Endothelial cell of hepatic sinusoid (primary cell): ENCODE results near the gene ADAM8.
"Not testable (repeated sequence)": the region's sequence is repeated elsewhere in the genome, so short reads cannot be mapped to it uniquely, and the experiment has no call there.

ENCODE experiments used
- in situ Hi-C: cut with HindIII; loops from 2 replicates; pipeline ENCODE4 v1.10.0; 2017; ENCODE audit warnings: low sequenced_read_pairs

The ADAM8 gene

DNA sequence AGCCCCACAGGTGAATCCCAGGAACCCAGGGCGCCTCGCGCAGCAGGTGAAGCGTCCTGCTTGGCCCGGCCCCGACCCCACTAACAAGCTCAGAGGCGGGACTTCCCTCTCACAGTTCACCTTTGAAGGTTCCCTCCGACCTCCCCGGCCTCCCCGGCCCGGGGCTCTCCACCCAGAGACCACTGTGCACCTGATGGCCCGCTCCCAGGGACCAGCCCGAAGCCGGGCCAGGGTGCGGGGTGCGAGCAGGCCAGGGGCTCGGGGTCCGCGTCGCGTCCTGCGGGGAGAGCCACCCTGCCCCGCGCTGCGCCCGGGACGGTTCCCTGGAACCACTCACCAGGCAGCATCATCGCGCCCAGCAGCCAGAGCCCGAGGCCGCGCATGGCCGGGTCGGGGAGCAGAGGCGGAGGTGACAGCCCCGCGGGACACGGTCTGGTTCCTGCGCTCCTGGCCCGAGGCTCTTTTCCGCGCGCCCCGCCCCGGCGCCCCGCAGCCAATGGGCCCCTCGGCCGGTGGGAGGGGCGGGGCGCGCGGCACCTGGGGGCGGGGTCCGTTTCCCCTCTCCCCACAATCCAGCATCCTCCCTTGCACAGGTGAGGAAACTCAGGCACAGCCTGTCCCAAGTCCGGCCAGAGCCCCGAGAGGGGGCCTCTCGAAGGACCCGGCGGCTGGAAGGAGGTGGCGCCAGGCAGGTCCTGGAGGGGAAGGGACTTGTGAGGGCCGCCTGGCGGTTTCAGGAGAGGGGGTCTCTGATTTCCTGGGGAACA, at the start of gene ADAM8:
Gene ADAM8 (minus strand): TSS at position 434 of the 767 bp plus-strand sequence. CDS start 51 bp downstream, at position 383.
- in situ Hi-C loops: no loop called here

GRCh38 chr10:133326223-133326551, 49.5 kb upstream of the ADAM8 start:
- in situ Hi-C loops: no loop called here

- in situ Hi-C loops: no loop called here
These were observed 49.0 kb upstream of the ADAM8 start for GRCh38 chr10:133325440-133326222.

GRCh38 chr10:133324857-133325260, 48.2 kb upstream of the ADAM8 start:
- in situ Hi-C loops: no loop called here

GRCh38 chr10:133324198-133324792, 47.6 kb upstream of the ADAM8 start:
- in situ Hi-C loops: no loop called here

GRCh38 chr10:133322064-133322709, 45.5 kb upstream of the ADAM8 start:
- in situ Hi-C loops: not testable (repeated sequence)

- in situ Hi-C loops: not testable (repeated sequence)
These were observed 44.3 kb upstream of the ADAM8 start for GRCh38 chr10:133320852-133321422.

DNA sequence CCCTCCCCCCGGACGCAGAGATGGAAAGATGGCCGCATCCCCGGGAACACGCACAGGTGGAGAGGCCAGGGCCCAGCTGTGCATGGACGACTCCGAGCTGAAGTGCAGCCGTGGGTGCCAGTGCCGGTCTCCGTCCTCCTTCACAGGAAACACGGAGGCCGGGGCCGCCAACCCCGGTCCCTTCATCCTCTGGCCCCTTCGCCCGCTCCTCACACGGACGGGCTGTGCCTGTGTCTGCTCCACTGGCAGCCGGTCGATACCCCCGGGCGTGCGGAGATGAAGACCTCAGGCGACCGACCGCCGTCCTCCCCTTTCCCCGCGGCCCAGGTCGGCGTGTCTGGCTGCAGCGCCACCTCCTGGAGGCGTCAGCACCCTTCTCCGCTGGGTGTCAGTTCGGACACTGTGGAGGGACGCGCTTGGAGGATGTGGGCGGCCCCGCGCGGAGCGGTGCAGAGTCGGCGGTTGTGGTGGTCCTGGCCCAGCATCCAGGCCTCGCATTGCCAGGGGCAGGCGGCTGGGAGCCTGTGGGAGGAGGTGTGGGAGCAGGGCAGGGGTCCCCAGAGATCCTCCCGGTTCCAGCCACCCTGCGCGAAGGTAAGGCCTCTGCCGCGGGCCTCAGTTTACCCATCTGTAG, 41.9 kb upstream of the ADAM8 start:
- in situ Hi-C loops: no loop called here

GRCh38 chr10:133316732-133317131, 40.1 kb upstream of the ADAM8 start:
- in situ Hi-C loops: no loop called here

DNA sequence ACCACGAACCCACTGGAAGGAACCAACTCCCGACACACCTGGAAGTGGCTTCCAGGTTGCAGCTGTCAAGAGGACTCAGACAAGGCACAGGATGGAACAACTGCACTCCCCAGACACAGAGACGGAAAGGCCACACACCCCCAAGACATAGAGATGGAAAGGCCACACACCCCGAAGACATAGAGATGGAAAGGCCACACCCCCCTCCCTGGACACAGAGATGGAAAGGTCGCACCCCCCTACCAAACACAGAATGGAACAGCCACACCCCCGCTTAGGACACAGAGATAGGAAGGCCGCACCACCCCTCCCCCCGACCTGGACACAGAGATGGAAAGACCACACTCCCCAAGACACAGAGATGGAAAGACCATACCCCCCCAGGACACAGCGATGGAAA, 39.6 kb upstream of the ADAM8 start:
- in situ Hi-C loops: no loop called here

- in situ Hi-C loops: no loop called here
These were observed 39.2 kb upstream of the ADAM8 start for GRCh38 chr10:133315847-133316246.

DNA sequence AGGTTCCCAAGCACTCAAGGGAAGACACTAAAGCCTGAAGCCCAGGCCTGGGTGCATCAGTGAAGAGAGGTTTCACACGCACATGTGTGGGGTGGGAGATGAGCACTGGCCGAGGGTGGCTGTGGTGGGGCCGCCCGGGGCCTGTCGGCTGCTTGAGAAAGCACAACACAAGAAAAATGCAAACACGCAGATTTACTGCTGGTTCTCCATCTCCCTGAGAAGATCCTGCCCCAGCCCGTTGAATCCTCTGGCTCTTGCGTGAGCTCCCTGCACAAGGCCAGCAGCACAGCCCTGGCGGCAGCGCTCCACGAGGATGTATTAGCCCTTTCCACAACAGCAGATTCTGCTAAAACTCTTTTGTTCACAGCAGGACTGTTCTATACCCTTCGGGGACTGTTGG, 38.2 kb upstream of the ADAM8 start:
- in situ Hi-C loops: no loop called here

DNA sequence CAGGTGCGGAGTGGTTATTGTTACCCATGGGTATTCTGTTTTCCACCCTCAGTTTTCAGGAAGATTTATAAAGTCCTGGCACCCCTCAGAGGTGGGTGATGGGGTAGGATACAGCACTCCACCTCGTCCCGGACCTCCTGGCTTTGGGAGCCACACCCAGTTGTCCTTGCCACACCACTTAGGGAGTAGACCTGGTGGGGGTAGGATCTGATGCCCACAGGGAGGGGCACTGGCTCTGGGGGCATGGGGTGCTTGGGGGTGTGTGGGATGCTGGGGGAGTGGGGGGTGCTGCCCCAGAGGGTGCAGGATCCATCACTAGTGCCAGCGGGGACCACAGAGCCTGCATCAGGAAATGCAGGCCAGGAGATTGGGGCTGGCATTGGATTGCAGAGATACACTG, 36.5 kb upstream of the ADAM8 start:
- in situ Hi-C loops: no loop called here

GRCh38 chr10:133312769-133313145, 36.1 kb upstream of the ADAM8 start:
- in situ Hi-C loops: no loop called here

DNA sequence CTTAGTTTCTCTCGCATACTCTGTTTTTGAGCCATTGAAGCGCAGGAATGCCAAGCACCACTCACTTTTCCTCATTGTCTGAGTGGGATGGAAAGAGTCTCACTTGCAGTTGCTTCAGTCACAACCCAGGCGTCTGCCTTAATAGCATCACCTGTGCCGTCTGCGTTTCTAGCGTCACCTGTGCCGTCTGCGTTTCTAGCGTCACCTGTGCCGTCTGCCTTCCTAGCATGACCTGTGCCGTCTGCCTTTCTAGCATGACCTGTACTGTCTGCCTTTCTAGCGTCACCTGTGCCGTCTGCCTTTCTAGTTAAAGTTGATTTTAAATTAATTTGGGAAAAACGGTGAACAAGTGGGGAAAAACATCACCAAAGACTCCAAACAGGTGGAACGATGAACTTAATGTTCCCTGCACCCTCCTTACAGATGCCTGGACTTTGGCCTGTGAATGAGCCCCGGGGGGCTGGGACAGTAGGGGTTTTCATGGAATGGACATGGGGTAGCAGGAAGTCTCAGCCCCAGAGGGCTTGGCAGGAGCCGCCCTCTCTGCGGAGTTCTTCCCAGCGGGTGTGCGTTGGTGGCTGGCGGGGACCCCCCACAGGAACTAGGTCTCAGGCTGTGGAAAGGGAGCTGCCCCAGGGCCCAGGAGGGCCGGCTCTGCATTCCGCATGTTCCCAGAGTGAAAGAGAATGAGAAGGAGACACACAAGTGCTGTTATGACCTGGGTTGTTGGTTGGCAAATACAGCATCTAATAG, 35.5 kb upstream of the ADAM8 start:
- in situ Hi-C loops: no loop called here

DNA sequence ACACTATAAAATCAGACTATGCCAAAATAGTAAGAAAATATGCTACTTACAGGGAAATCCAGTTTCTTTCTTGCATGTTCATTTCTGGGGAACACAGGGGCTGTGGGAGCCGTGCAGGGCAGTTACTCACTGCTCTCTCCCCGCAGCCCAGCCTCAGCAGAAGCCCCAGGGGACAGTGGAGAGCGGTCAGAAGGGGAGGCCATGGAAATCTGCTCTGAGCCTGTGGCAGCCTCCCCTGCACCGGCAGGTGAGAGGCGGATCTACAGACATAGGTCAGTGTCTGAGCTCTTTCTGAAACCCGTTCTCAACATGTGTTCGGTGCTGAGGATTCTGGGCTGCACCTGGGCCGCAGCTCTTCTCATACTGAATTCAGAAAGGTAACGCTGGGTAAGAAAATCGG, 34.9 kb upstream of the ADAM8 start:
- in situ Hi-C loops: no loop called here

DNA sequence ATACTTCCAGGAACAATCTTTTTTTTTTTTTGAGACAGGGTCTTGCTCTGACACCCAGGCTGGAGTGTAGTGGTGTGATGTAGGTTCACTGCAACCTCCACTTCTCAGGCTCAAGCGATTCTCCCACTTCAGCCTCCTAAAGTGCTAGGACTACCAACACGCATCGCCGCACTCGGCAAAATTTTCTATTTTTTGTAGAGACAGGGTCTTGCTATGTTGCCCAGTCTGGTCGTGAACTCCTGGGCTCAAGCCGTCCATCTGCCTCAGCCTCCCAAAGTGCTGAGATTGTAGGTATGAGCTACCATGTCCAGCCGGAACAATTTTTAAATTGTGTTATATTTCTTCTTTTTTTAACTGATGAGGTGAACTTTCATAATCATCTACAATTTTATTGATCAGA, 34.1 kb upstream of the ADAM8 start:
- in situ Hi-C loops: no loop called here

GRCh38 chr10:133310399-133310755, 33.7 kb upstream of the ADAM8 start:
- in situ Hi-C loops: no loop called here

DNA sequence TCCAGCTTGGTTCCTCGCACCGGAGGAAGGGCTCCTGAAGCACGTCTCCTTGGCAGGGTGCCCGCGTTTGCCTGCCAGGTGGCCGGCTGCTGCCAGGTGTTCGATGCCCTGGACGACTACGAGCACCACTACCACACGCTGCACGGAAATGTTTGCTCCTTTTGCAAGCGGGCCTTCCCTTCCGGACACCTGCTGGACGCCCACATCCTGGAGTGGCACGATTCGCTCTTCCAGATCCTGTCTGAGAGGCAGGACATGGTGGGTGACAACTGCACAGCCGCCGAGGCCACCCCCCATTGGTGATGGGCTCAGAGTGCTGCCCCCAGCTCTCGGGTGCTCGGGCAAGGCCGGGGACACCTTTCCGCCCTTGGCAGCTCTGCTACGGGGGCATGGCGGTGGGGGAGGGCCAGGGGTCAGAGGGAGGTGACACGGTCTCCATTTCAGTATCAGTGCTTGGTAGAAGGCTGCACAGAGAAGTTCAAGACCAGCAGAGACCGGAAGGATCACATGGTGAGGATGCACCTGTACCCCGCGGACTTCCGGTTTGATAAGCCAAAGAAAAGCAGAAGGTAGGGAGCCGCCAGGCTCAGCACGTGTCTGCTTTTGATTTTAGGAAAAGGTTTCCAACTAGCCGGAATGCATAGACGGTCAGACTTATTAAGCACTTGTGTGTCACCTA, 33.2 kb upstream of the ADAM8 start:
- in situ Hi-C loops: loop anchor here (10.0 kb wide), 2 partner anchors 55 kb away; no protein-coding TSS in a partner anchor
